Stimulated activated CD8-positive, alpha-beta memory T cell treated with anti-CD3 and anti-CD28 coated beads, Interleukin-2, amount 100 ng/mL, for 48 hours (primary cell): Measurements from ENCODE around the gene KLF9.
"Not testable (repeated sequence)": the region's sequence is repeated elsewhere in the genome, so short reads cannot be mapped to it uniquely, and the experiment has no call there.

Experiments used
- DNase-seq, 2 donors: peaks; one replicate each; pipeline ENCODE4 v3.0.0-alpha.2; 2020; ENCODE audit warnings: low read depth in 2 of 2

KLF9 gene

GRCh38 chr9:70405808-70406433 lies 8.5 kb downstream of the KLF9 start:
- DNase-seq = no peak

DNA sequence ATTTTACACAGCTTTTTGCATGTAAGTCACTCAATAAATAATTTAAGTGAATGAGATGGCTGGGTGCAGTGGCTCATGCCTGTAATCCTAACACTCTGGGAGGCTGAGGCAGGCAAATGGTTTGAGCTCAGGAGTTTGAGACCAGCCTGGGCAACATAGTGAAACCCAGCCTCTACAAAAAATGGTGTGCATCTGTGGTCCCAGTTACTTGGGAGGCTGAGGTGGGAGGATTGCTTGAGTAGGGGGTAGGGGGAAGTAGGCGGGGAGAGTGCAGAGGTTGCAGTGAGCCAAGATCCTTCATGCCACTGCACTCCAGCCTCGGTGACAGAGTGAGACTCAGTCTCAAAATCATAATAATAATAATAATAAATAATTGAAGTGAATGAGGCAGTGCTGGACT lies 10.2 kb downstream of the KLF9 start:
- DNase-seq = no peak

GRCh38 chr9:70403618-70404025 lies 10.8 kb downstream of the KLF9 start:
- no peak for DNase-seq

DNA sequence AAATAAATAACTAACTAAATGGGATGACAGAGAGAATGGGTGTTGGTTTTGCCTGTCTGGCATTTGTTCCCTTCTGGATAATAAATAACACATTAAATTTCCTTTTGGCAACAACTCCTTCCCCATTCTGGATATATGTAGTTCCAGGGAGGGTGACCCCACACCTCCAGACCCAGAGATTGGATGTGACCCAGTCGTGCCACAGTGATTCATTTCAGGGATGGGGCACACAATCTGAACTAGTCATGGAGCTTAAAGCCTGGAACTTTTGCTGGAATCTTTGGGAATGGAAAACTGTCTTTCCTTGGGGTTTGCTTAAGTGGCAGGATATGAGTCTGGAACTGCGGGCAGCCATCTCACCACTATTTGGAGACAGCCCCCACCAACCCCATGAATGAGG lies 11.3 kb downstream of the KLF9 start:
- no peak for DNase-seq

DNA sequence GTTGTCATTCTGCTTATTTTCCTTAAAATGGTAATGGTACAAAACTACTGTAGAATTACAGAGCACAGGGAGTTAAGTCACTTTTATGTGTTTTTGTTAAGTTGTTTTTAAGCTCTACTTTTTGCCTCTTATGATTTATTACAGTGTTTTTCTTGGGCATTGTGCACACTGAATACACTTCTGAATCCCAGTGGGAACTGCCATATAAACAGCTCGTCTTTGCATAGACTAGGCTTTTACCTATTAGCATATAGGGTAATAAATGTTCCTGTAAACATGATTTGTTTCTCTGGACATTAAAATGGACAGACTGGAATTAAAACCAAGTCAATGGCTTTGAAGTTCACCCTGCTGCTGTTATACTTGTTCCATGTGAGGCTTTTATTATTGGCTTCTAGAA lies 12.2 kb downstream of the KLF9 start:
- no peak for DNase-seq

GRCh38 chr9:70401241-70401640 lies 13.2 kb downstream of the KLF9 start:
- not testable (repeated sequence) for DNase-seq

GRCh38 chr9:70400107-70400892 lies 14.2 kb downstream of the KLF9 start:
- no peak for DNase-seq

GRCh38 chr9:70399141-70399540 lies 15.3 kb downstream of the KLF9 start:
- DNase-seq = no peak

DNA sequence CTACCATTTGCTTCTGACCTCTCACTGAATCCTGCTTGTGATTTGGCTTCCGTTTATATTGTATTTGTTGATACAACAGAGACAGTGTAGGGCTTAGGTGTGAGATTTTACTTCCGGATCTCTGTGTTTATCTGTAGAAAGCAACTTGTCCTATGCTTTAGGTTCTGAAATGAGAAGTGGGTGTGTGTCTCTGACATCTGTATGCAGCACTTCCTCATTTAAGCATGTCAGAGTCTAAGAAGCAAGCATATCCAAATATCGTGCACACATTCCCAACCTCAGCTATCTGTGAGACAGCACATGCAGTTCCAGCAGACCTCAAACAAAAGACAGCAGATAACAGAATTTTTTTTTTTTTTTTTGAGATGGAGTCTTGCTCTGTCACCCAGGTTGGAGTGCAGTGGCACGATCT lies 16.3 kb downstream of the KLF9 start:
- no peak for DNase-seq

DNA sequence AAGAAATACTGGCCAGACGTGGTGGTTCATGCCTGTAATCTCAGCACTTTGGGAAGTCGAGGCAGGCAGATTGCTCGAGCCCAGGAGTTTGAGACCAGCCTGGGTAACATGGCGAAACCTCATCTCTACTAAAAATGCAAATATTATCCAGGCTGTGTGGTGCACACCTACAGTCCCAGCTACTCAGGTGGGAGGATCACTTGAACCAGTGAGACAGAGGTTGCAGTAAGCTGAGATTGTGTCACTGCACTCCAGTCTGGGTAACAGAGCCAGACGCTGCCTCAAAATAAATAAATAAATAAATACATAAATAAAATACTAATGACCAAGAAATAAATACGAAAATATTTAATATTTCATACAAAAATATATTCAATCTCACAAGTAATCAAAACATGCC lies 18.8 kb downstream of the KLF9 start:
- DNase-seq = no peak

DNA sequence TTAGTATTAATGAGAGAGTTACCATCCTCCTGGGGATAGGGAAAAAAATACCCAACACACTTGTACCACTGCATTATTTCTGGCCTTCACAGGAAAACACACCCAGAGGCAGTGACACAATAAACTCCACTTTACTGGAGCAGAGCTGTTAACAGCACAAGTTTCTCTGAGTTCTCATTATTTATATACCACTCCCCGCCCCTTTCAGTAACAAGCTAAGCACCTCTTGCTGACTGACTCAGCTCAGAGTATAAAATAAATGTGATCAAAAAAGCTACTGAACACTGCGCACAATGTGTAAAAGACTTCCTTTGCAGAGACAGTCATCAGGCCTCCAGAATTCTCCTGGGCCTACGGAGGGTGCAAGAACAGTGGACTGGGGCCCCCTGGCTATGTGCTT lies 21.6 kb downstream of the KLF9 start:
- no peak for DNase-seq

DNA sequence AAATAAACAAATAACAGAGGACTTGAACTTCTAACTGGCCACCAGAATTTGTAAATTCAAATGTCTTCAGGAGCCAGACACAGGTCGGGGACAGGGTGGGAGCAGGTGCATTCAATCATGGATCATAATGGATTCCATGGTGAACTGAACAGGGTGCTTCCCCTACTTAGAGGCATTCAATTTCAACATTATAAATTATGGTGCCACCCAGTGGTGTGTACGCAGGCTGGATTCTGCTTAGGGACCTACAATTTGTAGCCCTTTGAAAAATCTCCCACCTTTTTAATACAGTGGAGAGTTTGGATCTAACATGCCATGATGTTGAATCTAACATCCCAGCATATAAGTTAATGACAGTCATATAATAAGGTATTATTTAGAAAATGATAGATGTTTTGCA lies 22.3 kb downstream of the KLF9 start:
- no peak for DNase-seq

DNA sequence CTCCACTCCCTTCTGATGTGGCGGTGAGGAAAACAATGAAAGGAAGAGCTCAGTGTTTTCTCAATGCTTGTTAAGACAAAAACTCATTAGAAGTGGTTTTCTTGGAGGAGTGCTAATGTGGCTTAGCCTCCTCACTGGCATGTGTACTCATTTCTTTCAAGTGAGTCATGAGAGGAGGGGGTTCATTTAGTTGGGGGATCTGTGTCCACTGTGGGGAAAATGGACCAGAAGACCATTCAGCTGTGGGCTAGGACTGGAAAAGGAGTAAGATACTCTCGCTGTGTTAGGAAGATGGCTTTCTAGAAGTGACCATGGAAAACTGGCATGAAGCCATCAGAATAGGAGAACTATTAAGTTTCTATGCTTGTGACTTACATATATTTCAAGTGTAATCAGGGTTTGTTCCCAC lies 23.5 kb downstream of the KLF9 start:
- no peak for DNase-seq

DNA sequence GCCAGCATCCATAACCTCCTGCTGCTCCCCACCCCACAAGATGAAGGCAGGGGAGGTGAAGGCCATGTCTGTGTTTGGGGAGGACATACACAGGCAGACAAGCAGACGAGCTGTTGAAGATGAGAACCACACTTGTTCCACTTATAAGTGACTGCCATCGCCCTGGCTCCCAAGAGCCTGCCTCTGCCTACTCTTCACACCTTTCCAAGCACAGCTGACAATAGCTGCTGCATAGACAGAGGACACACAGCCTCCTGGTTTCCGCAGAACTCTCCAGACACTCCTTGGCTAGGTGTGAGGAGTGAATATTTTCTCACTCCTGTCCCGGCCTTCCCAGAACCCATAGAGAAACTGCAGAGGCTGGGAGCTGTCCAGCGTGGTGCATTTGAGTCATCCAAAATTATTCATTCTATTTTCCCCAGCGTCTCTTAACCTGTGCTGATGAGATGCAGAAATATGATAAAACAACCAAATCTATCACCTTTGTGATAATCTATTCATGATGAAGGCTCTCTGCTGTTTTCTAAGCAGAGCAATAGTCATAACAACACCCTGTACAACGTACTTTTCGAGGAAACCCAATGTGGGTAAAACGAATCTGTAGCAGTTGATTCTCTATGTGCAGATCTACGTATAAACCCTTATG lies 24.7 kb downstream of the KLF9 start:
- DNase-seq = no peak

GRCh38 chr9:70389188-70389587 lies 25.3 kb downstream of the KLF9 start:
- DNase-seq = no peak

DNA sequence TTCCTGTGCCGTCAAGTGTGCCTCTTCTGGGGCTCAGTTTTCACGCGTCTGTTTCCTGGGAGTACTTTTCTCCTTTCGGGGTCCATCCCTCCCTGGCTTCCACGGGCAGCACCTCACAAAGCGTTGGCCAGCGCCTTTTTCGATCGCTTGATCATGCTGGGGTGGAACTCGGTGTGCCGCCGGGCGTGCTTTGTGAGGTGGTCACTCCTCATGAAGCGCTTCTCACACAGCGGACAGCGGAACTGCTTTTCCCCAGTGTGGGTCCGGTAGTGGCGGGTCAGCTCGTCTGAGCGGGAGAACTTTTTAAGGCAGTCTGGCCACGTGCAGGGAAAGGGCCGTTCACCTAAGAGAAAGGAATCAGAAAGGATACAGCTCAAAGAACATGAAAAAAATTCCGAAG lies 26.8 kb downstream of the KLF9 start:
- DNase-seq = no peak

GRCh38 chr9:70385426-70385825 lies 29.0 kb downstream of the KLF9 start:
- no peak for DNase-seq

- DNase-seq = no peak
Measured at GRCh38 chr9:70382709-70383605, 31.5 kb downstream of the KLF9 start.

DNA sequence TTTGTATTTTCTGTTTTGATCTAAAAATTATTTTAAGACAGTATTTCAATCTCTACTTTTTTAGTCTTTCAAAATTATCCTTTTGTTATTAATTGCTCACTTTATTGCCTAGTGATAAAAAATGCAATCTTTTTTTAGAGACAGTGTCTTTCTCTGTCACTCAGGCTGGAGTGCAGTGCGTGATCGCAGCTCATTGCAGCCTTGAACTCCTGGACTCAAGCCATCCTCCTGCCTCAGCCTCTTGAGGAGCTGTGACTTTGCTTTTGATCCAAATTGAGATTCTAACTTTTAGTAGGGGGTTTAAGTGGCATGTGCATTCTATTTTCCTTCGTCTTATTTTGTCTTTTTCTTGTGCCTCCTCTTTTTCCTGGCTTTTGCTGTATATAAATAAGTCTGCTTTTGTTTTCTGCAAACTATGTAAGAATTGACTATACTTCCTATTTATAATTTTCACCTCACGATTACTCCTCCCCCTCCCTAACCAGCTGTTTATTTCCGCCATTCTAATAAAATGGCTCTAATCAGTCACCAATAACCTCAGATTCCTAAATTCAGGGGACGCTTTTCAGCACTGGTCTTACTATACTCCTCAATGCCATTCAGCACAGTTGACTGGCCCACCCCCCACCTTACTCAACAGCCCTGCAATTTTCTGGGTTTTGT lies 32.3 kb downstream of the KLF9 start:
- no peak for DNase-seq

GRCh38 chr9:70374962-70375618 lies 39.4 kb downstream of the KLF9 start:
- no peak for DNase-seq
